ENCODE measurements around the gene CLCN3.
A peak's percentile ranks its signal among the peaks of the same experiment; 100 is the strongest.
"Not testable (repeated sequence)": the region's sequence is repeated elsewhere in the genome, so short reads cannot be mapped to it uniquely, and the experiment has no call there.

CLCN3 gene

DNA sequence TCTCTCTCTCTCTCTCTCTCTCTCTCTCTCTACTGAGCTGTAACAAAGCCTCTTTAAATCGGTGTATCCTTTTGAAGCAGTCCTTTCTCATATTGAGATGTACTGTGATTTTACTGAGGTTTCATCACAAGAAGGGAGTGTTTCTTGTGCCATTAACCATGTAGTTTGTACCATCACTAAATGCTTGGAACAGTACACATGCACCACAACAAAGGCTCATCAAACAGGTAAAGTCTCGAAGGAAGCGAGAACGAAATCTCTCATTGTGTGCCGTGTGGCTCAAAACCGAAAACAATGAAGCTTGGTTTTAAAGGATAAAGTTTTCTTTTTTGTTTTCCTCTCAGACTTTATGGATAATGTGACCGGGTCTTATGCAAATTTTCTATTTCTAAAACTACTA, 100.2 kb downstream of the CLCN3 start:
- no peak for DNase-seq

DNA sequence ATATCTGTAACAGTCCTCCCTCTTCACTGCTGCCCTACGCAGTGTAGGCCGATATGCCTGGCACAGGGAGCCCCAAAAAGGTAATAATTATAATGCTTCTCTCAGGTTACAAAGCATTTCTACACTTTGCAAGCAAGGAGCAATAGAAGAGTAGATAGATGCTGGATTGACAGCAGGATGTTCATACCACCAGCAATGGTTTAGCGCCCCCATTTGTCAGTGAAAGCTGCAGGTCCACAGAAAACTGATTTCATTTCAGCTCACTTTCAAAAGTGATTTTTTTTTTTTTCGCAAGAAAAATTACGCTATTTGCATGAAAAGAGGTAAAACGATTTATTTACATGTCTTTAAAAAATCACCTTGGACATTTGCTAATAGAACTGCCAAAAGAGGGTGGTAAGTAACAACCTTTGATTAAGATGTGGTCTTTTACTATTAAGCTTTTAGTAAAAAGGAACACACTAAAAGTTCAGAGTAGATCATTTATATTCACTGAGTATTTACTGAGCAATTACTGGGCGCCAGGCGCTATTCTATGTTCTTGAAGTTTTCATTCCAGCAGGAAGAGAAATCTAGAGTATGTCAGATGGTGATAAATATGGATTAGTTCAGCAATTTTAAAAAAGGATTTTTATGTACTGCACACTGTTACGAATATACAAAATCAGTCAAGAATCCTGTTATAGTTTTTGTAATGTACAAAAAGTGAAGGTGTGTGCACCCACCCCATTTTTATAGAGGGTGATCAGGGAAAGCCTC, 103.0 kb downstream of the CLCN3 start:
- DNase-seq = no peak

DNA sequence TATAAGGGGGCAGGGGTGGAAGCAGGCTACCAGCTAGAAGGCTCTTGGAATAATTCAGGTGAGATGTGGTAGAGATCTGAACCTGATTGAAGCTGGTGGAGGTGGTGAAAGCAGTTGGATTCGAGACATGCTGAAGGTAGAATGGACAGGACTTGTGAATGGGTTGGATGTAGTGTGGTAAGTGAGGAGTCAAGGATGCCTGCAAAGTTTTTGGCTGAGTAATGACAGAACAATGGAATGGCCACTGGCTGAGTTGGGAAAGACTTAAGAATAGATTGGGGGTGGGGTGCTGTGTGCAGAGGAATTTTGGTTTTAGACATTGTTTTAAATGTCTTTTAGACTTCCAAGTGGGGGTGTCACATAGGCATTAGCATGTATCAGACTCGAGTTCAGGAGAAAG, 103.9 kb downstream of the CLCN3 start:
- no peak for DNase-seq

DNA sequence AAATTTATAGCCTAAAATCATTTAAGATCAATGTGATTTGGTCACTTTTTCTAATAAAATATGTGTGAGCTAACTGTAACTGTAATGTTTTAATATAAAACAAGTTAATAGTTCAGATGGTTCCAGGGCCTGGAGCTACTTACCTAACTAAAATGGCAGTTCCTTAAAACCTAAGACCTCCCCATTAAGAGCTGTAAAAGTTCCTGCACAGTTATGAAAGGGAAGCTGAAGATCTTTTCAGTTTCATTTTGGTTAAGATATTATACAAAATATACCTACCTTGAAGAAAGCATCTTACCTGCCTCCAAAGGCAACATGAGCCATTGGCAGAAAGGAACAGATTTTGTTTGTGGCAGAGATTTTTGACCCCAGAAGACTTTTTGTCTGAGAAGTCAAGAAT, 107.2 kb downstream of the CLCN3 start:
- DNase-seq = no peak

DNA sequence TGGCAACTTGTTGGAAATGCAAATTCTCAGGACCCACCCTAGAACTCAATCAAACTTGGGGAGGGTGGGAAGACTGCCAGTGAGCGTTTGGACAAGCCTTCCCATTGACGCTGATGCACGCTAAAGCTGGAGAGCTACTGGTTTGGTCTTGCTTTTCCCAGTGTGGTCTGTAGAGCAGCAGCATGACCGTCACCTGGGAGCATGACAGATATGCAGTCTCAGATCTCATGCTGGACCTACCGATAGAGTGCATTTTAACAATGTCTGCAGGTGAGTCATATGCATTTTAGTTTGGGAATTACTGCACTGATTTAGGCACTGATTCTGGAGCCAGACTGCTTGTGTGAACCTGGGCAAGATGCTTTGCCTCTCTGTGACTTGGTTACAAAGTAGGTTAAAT, 110.2 kb downstream of the CLCN3 start:
- DNase-seq = no peak

DNA sequence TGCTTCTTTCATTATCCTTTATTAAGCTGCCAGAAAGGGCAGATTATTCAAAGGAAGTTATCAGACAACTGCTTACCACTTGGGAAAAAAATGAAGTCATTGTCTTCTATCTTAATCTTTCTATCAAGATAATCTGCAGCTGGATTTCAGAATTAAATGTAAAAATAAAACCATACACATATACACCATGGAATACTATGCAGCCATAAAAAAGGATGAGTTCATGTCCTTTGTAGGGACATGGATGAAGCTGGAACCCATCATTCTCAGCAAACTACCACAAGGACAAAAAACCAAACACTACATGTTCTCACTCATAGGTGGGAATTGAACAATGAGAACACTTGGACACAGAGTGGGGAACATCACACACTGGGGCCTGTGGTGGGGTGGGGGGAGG, 118.2 kb downstream of the CLCN3 start:
- DNase-seq = not testable (repeated sequence)

DNA sequence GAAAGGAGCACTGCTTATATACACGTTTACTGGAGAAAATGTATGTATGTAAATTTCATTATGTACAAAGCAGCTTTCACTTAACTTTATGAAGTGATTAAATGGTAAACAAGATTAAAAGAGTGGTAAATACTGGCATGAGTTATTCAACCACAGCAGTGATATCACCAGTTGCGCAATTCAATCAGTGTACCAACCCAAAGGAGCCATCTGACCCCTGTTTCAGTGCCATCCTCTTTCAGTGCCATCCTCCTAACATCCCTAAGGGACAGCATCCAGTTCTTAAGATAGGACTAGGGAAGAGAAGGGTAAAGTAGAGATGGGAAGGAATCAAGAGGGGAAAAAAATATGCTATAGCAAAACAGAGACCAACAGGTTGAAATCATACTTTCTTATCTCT, 121.2 kb downstream of the CLCN3 start:
- DNase-seq = no peak

DNA sequence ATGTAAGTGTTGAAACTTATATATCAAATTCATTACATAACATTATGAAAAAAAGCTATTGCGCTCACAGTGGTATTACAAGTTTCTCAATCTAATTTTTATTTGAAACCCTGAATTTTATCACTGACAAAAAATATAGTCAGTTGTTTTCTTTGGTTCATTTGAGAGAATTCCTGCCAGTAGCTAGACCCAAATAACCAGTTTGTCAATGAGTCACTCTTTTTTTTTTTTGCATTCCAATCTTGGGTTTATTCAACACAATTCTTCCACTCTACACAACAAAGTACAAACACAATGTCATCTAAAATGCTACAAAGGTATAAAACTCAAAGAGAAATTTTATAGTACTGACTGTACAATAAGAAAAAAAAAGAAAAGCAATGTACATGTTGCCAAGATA, 124.2 kb downstream of the CLCN3 start:
- DNase-seq = no peak

DNA sequence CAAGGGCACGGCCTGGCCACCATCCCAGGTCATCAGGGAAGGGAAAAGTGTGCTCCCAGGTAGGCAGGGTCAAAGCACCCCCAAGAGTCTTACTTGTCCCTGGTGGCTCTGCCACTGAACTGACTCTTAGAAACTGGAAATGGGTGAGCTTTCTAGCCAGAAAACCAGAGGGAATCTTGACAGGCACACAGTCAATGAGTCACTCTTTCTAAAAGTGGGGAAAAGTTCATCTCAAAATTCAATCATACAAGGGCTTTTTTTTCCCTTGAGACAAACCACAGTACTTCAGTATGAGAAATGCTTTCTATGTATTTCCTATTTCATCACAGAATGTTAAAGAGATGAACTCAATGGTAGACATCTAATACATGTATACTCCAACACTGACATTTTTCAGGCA, 124.9 kb downstream of the CLCN3 start:
- DNase-seq = no peak

DNA sequence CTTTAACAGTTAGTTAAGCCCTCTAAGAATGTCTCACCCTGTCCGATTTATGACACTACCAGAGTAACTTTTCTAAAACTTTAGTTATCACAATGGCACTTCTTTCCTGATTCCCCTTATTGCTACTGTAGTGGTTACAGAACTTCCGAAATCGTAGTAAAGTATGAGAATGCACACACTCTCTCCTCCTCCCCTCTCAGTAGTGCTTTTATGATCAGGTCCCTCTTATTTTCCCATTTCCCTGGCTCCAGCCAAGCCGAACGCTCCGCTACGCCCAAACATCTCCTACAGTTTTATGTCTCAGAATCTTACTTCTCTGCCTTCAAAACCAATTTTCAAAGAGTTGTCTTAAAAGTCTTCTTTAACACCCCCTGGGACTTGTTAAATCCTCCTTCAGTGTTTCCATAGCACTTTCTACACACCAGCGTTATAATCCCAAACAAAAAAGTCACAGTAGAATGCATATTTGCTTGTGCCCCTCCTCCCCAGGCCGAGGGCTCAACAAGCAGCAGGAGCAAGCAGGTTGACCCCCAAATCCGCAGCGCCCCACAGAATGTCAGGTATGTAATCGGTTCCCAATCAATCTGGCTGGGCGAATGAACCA, 136.7 kb downstream of the CLCN3 start:
- no peak for DNase-seq

DNA sequence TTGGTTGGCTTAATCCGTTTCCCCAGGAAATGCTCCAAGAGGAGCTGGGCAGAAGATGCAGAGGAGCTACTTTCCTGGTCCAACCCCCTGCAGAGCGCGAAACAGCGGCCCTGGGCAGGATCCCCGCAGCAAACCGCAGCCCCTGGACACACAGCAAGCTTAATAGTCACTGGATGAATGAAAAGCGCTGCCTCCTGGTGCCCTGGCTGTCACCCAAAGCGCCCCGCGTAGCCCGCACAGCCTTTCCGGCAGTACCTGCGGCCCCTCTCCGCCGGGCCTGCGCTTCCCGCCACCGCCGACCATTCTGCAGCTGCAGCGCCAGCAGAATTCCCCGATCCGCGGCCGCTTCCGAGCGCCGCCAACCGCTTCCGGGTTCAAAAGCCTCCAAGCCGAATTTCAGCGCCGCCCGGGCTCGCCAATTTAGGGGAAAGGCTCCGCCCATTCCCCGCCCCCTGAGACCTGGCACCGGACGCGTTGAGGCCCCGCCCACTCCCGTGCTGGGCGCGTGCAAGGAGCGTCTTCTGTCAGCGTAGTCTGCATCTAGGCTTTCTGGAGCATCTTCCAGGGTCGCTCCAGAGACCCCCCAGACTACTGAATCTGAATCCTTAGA, 137.3 kb downstream of the CLCN3 start, which contains the start of gene HPF1:
Gene HPF1 (minus strand): TSS at position 370 of the 610 bp plus-strand sequence. CDS start 67 bp downstream, at position 303.
- peak; percentile 78 for DNase-seq

DNA sequence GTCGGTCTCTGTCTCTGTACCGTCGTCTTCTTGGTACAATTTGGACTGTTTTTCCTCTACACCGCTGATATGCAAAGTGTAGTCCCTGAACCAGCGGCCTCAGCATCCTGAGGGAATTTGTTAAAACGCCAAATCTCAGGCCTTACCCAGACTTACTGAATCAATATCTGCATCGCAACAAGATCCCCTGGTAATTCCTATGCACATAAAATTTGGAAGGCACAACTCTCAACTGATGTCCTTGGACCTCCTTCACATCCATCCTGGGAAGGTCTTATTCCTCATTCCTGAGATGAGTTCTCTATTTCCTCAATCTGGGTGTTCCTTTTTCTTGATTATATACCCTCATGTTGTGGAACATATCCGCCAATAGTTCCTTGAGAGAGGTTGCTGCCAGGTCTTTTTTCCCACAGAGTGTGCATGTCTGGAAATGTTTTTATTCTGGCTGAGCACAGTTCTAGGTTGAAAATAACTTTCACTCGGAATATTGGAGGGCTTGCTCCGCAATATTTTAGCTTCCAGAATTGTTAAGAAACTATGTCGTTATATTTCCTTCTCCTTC, 138.1 kb downstream of the CLCN3 start:
- no peak for DNase-seq

DNA sequence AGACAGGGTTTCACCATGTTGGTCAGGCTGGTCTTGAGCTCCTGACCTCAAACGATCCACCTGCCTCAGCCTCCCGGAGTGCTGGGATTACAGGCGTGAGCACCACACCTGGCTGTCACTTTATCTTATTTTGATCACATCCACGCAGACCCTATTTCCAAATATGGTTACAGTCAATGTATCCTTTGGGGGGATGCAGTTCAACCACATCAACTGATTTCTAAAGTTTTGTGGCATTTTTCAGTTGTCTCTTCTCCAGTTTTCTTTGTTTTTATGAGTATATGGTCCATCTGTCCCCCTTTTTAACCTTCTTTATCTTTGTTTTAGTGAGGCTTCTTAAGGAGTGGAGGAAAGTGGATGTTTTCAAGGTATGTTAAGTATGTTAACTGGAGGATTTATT, 141.5 kb downstream of the CLCN3 start:
- no peak for DNase-seq

DNA sequence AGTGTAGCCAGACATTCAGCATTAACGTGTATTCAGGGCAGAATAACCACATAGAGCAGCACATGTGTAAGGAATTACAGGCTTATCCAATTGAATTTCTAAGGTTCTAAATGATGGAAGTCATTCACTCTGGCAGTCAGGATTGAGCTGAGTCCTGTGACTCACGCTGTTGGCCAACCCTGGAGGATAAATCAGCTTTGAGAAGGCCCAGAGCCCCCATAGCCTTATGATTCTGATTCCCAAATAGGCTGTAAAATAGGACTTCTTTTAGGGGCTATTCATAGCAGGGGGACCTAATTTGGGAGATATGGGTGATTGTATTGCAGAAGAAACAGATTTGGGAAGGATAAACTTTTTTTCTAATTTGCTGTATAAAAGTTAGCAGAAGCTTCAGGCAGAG, 145.5 kb downstream of the CLCN3 start:
- DNase-seq = no peak

DNA sequence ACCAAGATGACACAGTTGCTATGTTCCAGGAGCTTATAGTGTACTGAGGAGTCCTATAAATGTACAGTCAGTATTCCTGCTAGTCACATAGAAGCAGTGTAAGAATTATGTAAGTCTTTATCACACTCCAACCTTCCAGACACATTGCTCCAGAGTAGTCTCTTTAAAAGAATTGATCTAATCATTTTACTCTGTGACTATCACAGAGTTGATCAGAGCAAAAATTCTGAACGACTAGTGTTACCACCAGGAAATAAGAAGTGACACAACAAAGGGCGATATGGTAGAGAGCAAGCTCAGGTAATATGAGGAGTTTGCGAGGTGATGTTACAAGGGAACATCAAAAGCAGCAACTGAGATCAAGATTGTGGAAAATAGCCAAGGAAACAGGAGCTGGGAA, 146.4 kb downstream of the CLCN3 start:
- DNase-seq = no peak

DNA sequence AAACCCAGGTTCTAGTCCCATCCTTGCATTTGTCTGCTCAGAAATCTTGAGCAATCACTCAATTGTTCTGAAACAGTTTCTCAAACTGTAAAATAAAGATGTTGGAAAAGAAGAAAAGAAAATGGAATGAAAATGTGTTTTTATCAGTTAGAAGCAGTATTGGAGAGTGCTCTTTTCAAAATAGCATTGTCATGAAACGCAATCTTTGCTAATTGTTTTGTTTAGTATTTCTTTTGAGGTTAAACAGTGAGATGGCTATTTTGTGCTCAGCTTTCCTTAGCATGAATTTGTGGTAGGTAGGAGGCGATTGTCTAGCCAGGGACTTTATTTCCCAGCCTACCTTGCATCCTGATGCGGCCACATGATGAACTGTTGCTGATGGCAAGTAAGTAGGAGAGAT, 148.0 kb downstream of the CLCN3 start:
- no peak for DNase-seq

DNA sequence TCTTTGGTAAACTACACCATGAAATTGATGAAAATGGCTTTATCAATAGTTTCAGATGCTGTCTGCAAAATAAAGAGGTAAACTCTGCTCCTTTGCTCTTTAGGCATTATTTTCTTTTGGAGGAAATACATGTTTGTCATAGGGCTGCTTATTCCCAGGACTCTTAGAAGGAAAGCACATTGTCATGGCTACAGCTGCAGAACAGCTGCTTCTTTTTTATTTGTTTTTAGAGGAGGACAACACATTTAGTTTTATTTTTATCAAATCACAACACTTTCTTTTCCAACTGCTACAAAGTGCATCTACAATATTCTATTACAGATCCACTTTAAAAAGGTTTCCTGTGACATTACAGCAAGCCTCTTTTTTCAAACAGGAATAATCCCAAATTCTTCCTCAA, 150.0 kb downstream of the CLCN3 start:
- no peak for DNase-seq

DNA sequence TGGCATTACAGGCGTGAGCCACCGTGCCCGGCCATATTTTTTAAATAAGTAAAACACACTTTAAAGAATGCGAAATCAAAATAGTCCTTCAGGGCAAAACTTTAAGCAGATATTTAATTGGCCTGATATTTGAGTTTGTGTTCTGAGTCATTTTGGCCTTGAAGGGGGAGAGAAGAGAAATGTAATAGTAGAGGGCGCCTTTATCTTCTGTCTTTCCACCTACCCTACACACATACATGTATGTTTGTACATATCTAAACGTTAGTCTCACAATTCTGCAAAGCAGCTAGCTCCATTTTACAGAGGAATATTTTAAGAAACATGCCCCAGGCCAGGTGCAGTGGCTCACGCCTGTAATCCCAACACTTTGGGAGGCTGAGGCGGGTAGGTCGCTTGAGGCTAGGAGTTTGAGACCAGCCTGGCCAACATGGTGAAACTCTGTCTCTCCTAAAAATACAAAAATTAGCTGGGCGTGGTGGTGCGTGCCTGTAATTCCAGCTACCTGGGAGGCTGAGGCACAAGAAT, 151.2 kb downstream of the CLCN3 start:
- DNase-seq = not testable (repeated sequence)
